Vagina (tissue), 2 donors: ENCODE measurements around the gene RSU1. TPM values are rescaled to one million over a fixed set of nuclear protein-coding genes. Genes with fewer than 3 reads are reported as not detected.
A peak's percentile ranks its signal among the peaks of the same experiment; 100 is the strongest.

ENCODE experiments used
- DNase-seq, 2 donors: peaks; one replicate each; pipeline ENCODE4 v3.0.0-alpha.2; 2017; ENCODE audit errors: extremely low spot score in 2 of 2
- H3K27ac ChIP-seq: fragments of 200-600 bp; sonication (generic); one replicate; pipeline ENCODE4 v1.5.1; 2019
- H3K27me3 ChIP-seq: fragments of 200-600 bp; sonication (generic); one replicate; pipeline ENCODE4 v1.5.1; 2019
- H3K36me3 ChIP-seq, 2 donors: fragments of 200-600 bp; sonication (generic); one replicate each; pipeline ENCODE4 v1.5.1; 2017 to 2019
- H3K4me1 ChIP-seq: fragments of 200-600 bp; sonication (generic); one replicate; pipeline ENCODE4 v1.5.1; 2019
- H3K4me3 ChIP-seq, 2 donors: fragments of 200-600 bp; sonication (generic); 1 replicate in 1 of 2; 2 replicates in 1 of 2; pipeline ENCODE4 v1.5.1; 2016 to 2019
- H3K9me3 ChIP-seq: fragments of 200-600 bp; sonication (generic); one replicate; pipeline ENCODE4 v1.5.1; 2019
- CTCF ChIP-seq, 3 experiments: fragments of 450-650 bp in 2 of 3; fragments of 200-600 bp in 1 of 3; sonication (generic) in 1 of 3; IDR thresholded peaks; one replicate each; pipeline ENCODE4 v1.5.1; 2017 to 2019; ENCODE audit warnings: antibody characterized with exemption in 3 of 3, mild to moderate bottlenecking in 2 of 3, moderate library complexity in 2 of 3
- POLR2A ChIP-seq, 2 donors: fragments of 450-650 bp; IDR thresholded peaks; one replicate each; pipeline ENCODE4 v1.6.1; 2017; ENCODE audit warnings: antibody characterized with exemption in 2 of 2, mild to moderate bottlenecking in 2 of 2, moderate library complexity in 2 of 2
- POLR2AphosphoS5 ChIP-seq, 2 donors: sonication (generic); formaldehyde crosslinking; IDR thresholded peaks; one replicate each; pipeline ENCODE4 v1.9.0; 2017; ENCODE audit warnings: antibody characterized with exemption in 2 of 2, mild to moderate bottlenecking in 2 of 2, low read depth in 1 of 2; ENCODE audit not compliant: insufficient read depth in 1 of 2
- intact Hi-C: fragments of 100-400 bp; cut with DNase I; formaldehyde crosslinking; loops from one replicate; pipeline ENCODE4 v1.15.1; 2023
- total RNA-seq: library from RNA; depleted of rRNA; stranded (reverse); fragments of >200 nt; gene quantifications from one replicate; pipeline ENCODE4 v1.2.3, GENCODE V29; 2016

The RSU1 gene
- total RNA-seq, 1 donor from 2014 or later, result 50.3 TPM

- H3K4me1 ChIP-seq, result no peaks in the 10 kb centered on the region
- no peaks in the 10 kb centered on the region for H3K27me3 ChIP-seq
- H3K36me3 ChIP-seq, result no peaks in the 10 kb centered on the region
- no peak overlapping the region for H3K4me3 ChIP-seq
- TF ChIP-seq CTCF (IDR thresholded peaks at IDR 0.05), result no peak
- no peak for TF ChIP-seq POLR2A (IDR thresholded peaks at IDR 0.05)
- no peak for TF ChIP-seq POLR2AphosphoS5 (IDR thresholded peaks at IDR 0.05; ENCODE audit: insufficient read depth in 1 of 2, low read depth in 1 of 2)
- H3K27ac ChIP-seq, result no peak overlapping the region
- no peak for DNase-seq
- intact Hi-C loops, result no loop called here
- H3K9me3 ChIP-seq, result no peaks in the 10 kb centered on the region
These were observed 254.3 kb downstream of the RSU1 start for GRCh38 chr10:16562891-16563290.

GRCh38 chr10:16559236-16559773 lies 257.9 kb downstream of the RSU1 start:
- no peaks in the 10 kb centered on the region for H3K36me3 ChIP-seq
- intact Hi-C loops, result no loop called here
- H3K27ac ChIP-seq, result no peak overlapping the region
- no peak overlapping the region for H3K4me3 ChIP-seq
- H3K27me3 ChIP-seq, result no peaks in the 10 kb centered on the region
- H3K4me1 ChIP-seq, result no peaks in the 10 kb centered on the region
- H3K9me3 ChIP-seq, result no peaks in the 10 kb centered on the region
- TF ChIP-seq POLR2AphosphoS5 (IDR thresholded peaks at IDR 0.05; ENCODE audit: insufficient read depth in 1 of 2, low read depth in 1 of 2), result no peak
- TF ChIP-seq POLR2A (IDR thresholded peaks at IDR 0.05), result no peak
- TF ChIP-seq CTCF (IDR thresholded peaks at IDR 0.05), result no peak
- no peak for DNase-seq

GRCh38 chr10:16547973-16548372 lies 269.3 kb downstream of the RSU1 start:
- no peaks in the 10 kb centered on the region for H3K36me3 ChIP-seq
- TF ChIP-seq POLR2AphosphoS5 (IDR thresholded peaks at IDR 0.05; ENCODE audit: insufficient read depth in 1 of 2, low read depth in 1 of 2) (no peak), CTCF (IDR thresholded peaks at IDR 0.05) (no peak), POLR2A (IDR thresholded peaks at IDR 0.05) (no peak)
- intact Hi-C loops, result no loop called here
- H3K4me3 ChIP-seq, result no peak overlapping the region
- no peak for DNase-seq
- H3K27ac ChIP-seq, result no peak overlapping the region
- no peaks in the 10 kb centered on the region for H3K27me3 ChIP-seq
- H3K9me3 ChIP-seq, result no peaks in the 10 kb centered on the region
- no peaks in the 10 kb centered on the region for H3K4me1 ChIP-seq

GRCh38 chr10:16545116-16545736 lies 272.0 kb downstream of the RSU1 start:
- no peak for TF ChIP-seq POLR2AphosphoS5 (IDR thresholded peaks at IDR 0.05; ENCODE audit: insufficient read depth in 1 of 2, low read depth in 1 of 2)
- peak in 1 of 3 experiments; percentile 19 for TF ChIP-seq CTCF (IDR thresholded peaks at IDR 0.05)
- TF ChIP-seq POLR2A (IDR thresholded peaks at IDR 0.05), result no peak
- Histone ChIP-seq H3K9me3 (no peaks in the 10 kb centered on the region), H3K27ac (no peak overlapping the region), H3K4me3 (no peak overlapping the region), H3K27me3 (no peaks in the 10 kb centered on the region), H3K36me3 (no peaks in the 10 kb centered on the region), H3K4me1 (no peaks in the 10 kb centered on the region)
- no peak for DNase-seq
- intact Hi-C loops, result no loop called here

GRCh38 chr10:16544591-16544990 lies 272.6 kb downstream of the RSU1 start:
- Histone ChIP-seq H3K27ac (no peak overlapping the region), H3K36me3 (no peaks in the 10 kb centered on the region), H3K9me3 (no peaks in the 10 kb centered on the region), H3K4me1 (no peaks in the 10 kb centered on the region), H3K27me3 (no peaks in the 10 kb centered on the region), H3K4me3 (no peak overlapping the region)
- intact Hi-C loops, result no loop called here
- TF ChIP-seq POLR2A (IDR thresholded peaks at IDR 0.05) (no peak), POLR2AphosphoS5 (IDR thresholded peaks at IDR 0.05; ENCODE audit: insufficient read depth in 1 of 2, low read depth in 1 of 2) (no peak), CTCF (IDR thresholded peaks at IDR 0.05) (no peak)
- DNase-seq, result no peak
